ENCODE data around the gene GH1.

GH1 gene

GRCh38 chr17:63941751-63942150 lies 23.1 kb upstream of the GH1 start:
- no peaks in the 10 kb centered on the region for H3K36me3 ChIP-seq (ENCODE audit: control insufficient read depth, insufficient read depth, low read length)
- no peaks in the 10 kb centered on the region for H3K4me1 ChIP-seq (ENCODE audit: control insufficient read depth, insufficient read depth, low read length)
- H3K9me3 ChIP-seq (ENCODE audit: control insufficient read depth, low read length), result no peaks in the 10 kb centered on the region
- no peak overlapping the region for H3K4me3 ChIP-seq (ENCODE audit: low read length)
- H3K27me3 ChIP-seq (ENCODE audit: control insufficient read depth, insufficient read depth, low read length), result no peaks in the 10 kb centered on the region
- H3K9ac ChIP-seq (ENCODE audit: low read length), result no peak overlapping the region

GRCh38 chr17:63941162-63941561 lies 22.5 kb upstream of the GH1 start:
- Histone ChIP-seq H3K9ac (ENCODE audit: low read length) (no peak overlapping the region), H3K27me3 (ENCODE audit: control insufficient read depth, insufficient read depth, low read length) (no peaks in the 10 kb centered on the region), H3K36me3 (ENCODE audit: control insufficient read depth, insufficient read depth, low read length) (no peaks in the 10 kb centered on the region), H3K4me1 (ENCODE audit: control insufficient read depth, insufficient read depth, low read length) (no peaks in the 10 kb centered on the region), H3K9me3 (ENCODE audit: control insufficient read depth, low read length) (no peaks in the 10 kb centered on the region), H3K4me3 (ENCODE audit: low read length) (no peak overlapping the region)

GRCh38 chr17:63940584-63940983 lies 21.9 kb upstream of the GH1 start:
- Histone ChIP-seq H3K27me3 (ENCODE audit: control insufficient read depth, insufficient read depth, low read length) (no peaks in the 10 kb centered on the region), H3K4me1 (ENCODE audit: control insufficient read depth, insufficient read depth, low read length) (no peaks in the 10 kb centered on the region), H3K9ac (ENCODE audit: low read length) (no peak overlapping the region), H3K4me3 (ENCODE audit: low read length) (no peak overlapping the region), H3K9me3 (ENCODE audit: control insufficient read depth, low read length) (no peaks in the 10 kb centered on the region), H3K36me3 (ENCODE audit: control insufficient read depth, insufficient read depth, low read length) (no peaks in the 10 kb centered on the region)

- Histone ChIP-seq H3K4me1 (ENCODE audit: control insufficient read depth, insufficient read depth, low read length) (no peaks in the 10 kb centered on the region), H3K9ac (ENCODE audit: low read length) (no peak overlapping the region), H3K4me3 (ENCODE audit: low read length) (no peak overlapping the region), H3K9me3 (ENCODE audit: control insufficient read depth, low read length) (no peaks in the 10 kb centered on the region), H3K36me3 (ENCODE audit: control insufficient read depth, insufficient read depth, low read length) (no peaks in the 10 kb centered on the region), H3K27me3 (ENCODE audit: control insufficient read depth, insufficient read depth, low read length) (peaks cover under 1% of the 10 kb centered on the region)
Observed at GRCh38 chr17:63939884-63940283, 21.2 kb upstream of the GH1 start.

GRCh38 chr17:63939401-63939800 lies 20.8 kb upstream of the GH1 start:
- H3K4me1 ChIP-seq (ENCODE audit: control insufficient read depth, insufficient read depth, low read length), result no peaks in the 10 kb centered on the region
- H3K36me3 ChIP-seq (ENCODE audit: control insufficient read depth, insufficient read depth, low read length), result no peaks in the 10 kb centered on the region
- H3K9ac ChIP-seq (ENCODE audit: low read length), result no peak overlapping the region
- no peaks in the 10 kb centered on the region for H3K9me3 ChIP-seq (ENCODE audit: control insufficient read depth, low read length)
- H3K4me3 ChIP-seq (ENCODE audit: low read length), result no peak overlapping the region
- peaks cover 4% of the 10 kb centered on the region for H3K27me3 ChIP-seq (ENCODE audit: control insufficient read depth, insufficient read depth, low read length)

- Histone ChIP-seq H3K36me3 (ENCODE audit: control insufficient read depth, insufficient read depth, low read length) (no peaks in the 10 kb centered on the region), H3K9me3 (ENCODE audit: control insufficient read depth, low read length) (no peaks in the 10 kb centered on the region), H3K4me1 (ENCODE audit: control insufficient read depth, insufficient read depth, low read length) (no peaks in the 10 kb centered on the region), H3K9ac (ENCODE audit: low read length) (no peak overlapping the region), H3K4me3 (ENCODE audit: low read length) (no peak overlapping the region), H3K27me3 (ENCODE audit: control insufficient read depth, insufficient read depth, low read length) (peaks cover 4% of the 10 kb centered on the region)
Observed at GRCh38 chr17:63937920-63938319, 19.3 kb upstream of the GH1 start.

- no peak overlapping the region for H3K4me3 ChIP-seq (ENCODE audit: low read length)
- no peaks in the 10 kb centered on the region for H3K4me1 ChIP-seq (ENCODE audit: control insufficient read depth, insufficient read depth, low read length)
- H3K9ac ChIP-seq (ENCODE audit: low read length), result no peak overlapping the region
- H3K27me3 ChIP-seq (ENCODE audit: control insufficient read depth, insufficient read depth, low read length), result peaks cover 4% of the 10 kb centered on the region
- no peaks in the 10 kb centered on the region for H3K9me3 ChIP-seq (ENCODE audit: control insufficient read depth, low read length)
- no peaks in the 10 kb centered on the region for H3K36me3 ChIP-seq (ENCODE audit: control insufficient read depth, insufficient read depth, low read length)
Observed at GRCh38 chr17:63937319-63937718, 18.7 kb upstream of the GH1 start.

GRCh38 chr17:63934183-63935112 lies 15.8 kb upstream of the GH1 start:
- H3K4me1 ChIP-seq (ENCODE audit: control insufficient read depth, insufficient read depth, low read length), result no peaks in the 10 kb centered on the region
- no peaks in the 10 kb centered on the region for H3K9me3 ChIP-seq (ENCODE audit: control insufficient read depth, low read length)
- H3K27me3 ChIP-seq (ENCODE audit: control insufficient read depth, insufficient read depth, low read length), result peaks cover 4% of the 10 kb centered on the region
- no peaks in the 10 kb centered on the region for H3K36me3 ChIP-seq (ENCODE audit: control insufficient read depth, insufficient read depth, low read length)
- no peak overlapping the region for H3K9ac ChIP-seq (ENCODE audit: low read length)
- H3K4me3 ChIP-seq (ENCODE audit: low read length), result no peak overlapping the region

GRCh38 chr17:63933598-63933997 lies 15.0 kb upstream of the GH1 start:
- Histone ChIP-seq H3K4me1 (ENCODE audit: control insufficient read depth, insufficient read depth, low read length) (no peaks in the 10 kb centered on the region), H3K9ac (ENCODE audit: low read length) (no peak overlapping the region), H3K36me3 (ENCODE audit: control insufficient read depth, insufficient read depth, low read length) (no peaks in the 10 kb centered on the region), H3K27me3 (ENCODE audit: control insufficient read depth, insufficient read depth, low read length) (peaks cover 4% of the 10 kb centered on the region), H3K4me3 (ENCODE audit: low read length) (no peak overlapping the region), H3K9me3 (ENCODE audit: control insufficient read depth, low read length) (no peaks in the 10 kb centered on the region)

- H3K36me3 ChIP-seq (ENCODE audit: control insufficient read depth, insufficient read depth, low read length), result no peaks in the 10 kb centered on the region
- H3K4me1 ChIP-seq (ENCODE audit: control insufficient read depth, insufficient read depth, low read length), result no peaks in the 10 kb centered on the region
- H3K4me3 ChIP-seq (ENCODE audit: low read length), result no peak overlapping the region
- H3K9ac ChIP-seq (ENCODE audit: low read length), result no peak overlapping the region
- H3K27me3 ChIP-seq (ENCODE audit: control insufficient read depth, insufficient read depth, low read length), result peaks cover 4% of the 10 kb centered on the region
- no peaks in the 10 kb centered on the region for H3K9me3 ChIP-seq (ENCODE audit: control insufficient read depth, low read length)
Observed at GRCh38 chr17:63932721-63933120, 14.1 kb upstream of the GH1 start.

GRCh38 chr17:63931981-63932561 lies 13.4 kb upstream of the GH1 start, which contains the start of gene CD79B:
TSS of gene CD79B (minus strand) at chr17:63932331. CDS start at chr17:63932261, 70 bp downstream.
- no peaks in the 10 kb centered on the region for H3K4me1 ChIP-seq (ENCODE audit: control insufficient read depth, insufficient read depth, low read length)
- H3K27me3 ChIP-seq (ENCODE audit: control insufficient read depth, insufficient read depth, low read length), result peaks cover 4% of the 10 kb centered on the region
- H3K9me3 ChIP-seq (ENCODE audit: control insufficient read depth, low read length), result no peaks in the 10 kb centered on the region
- no peaks in the 10 kb centered on the region for H3K36me3 ChIP-seq (ENCODE audit: control insufficient read depth, insufficient read depth, low read length)
- H3K9ac ChIP-seq (ENCODE audit: low read length), result no peak within 1 kb of the TSS
- H3K4me3 ChIP-seq (ENCODE audit: low read length), result no peak within 1 kb of the TSS

- H3K27me3 ChIP-seq (ENCODE audit: control insufficient read depth, insufficient read depth, low read length), result peaks cover 4% of the 10 kb centered on the region
- no peaks in the 10 kb centered on the region for H3K4me1 ChIP-seq (ENCODE audit: control insufficient read depth, insufficient read depth, low read length)
- no peaks in the 10 kb centered on the region for H3K9me3 ChIP-seq (ENCODE audit: control insufficient read depth, low read length)
- no peak overlapping the region for H3K4me3 ChIP-seq (ENCODE audit: low read length)
- H3K9ac ChIP-seq (ENCODE audit: low read length), result no peak overlapping the region
- no peaks in the 10 kb centered on the region for H3K36me3 ChIP-seq (ENCODE audit: control insufficient read depth, insufficient read depth, low read length)
Observed at GRCh38 chr17:63930951-63931575, 12.4 kb upstream of the GH1 start.
